ENCODE measurements around the gene TRNAU1AP. TPM values are rescaled to one million over a fixed set of nuclear protein-coding genes. Genes with fewer than 3 reads are reported as not detected.
A peak's percentile ranks its signal among the peaks of the same experiment; 100 is the strongest.
"Not testable (repeated sequence)": the region's sequence is repeated elsewhere in the genome, so short reads cannot be mapped to it uniquely, and the experiment has no call there.

TRNAU1AP gene
- total RNA-seq, 2 experiments from 2014 or later, result 69.3 to 70.6 TPM

DNA sequence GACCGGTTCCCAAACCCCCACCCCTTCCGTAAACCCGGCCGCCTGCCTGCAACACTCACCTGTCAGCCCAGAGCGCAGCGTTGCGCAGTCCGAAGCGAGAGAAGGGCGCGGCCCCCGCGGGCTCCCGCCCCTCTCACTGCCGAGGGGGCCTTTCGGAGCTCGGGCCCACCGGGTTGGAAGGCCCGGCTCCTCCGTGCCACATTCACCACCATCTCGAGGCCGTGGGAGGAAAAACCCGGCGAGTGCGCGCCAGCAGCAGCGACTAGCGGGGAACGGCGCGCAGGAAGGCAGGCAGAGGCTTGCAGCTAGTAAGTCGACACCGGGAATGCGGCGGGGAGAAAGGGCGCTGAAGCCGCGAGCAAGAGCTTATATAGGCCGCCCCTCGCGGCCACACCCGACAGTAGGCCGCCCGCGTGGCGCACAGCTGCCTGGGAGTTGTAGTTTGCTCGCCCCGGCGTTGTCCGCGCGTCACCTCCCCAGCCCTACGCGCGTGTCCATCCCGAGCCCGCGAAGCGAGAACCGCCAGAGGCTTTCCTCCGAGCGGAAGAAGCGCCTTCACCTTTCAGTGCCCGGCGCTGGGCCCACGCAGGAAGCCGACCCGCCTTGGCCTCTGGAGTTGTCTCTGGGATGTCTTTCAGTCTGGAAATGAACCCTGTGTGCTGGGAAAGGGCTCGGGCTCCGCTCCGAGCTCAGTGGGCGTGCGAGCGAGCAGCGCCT is 28.8 kb downstream of the TRNAU1AP start:
- peak overlapping the region; percentile 93 for H3K27ac Mint-ChIP-seq
- no peaks in the 10 kb centered on the region for H3K27me3 Mint-ChIP-seq
- no peaks in the 10 kb centered on the region for H3K9me3 Mint-ChIP-seq
- peaks cover 35% of the 10 kb centered on the region for H3K4me1 Mint-ChIP-seq
- peaks cover 42% of the 10 kb centered on the region for H3K36me3 Mint-ChIP-seq (ENCODE audit: low read depth)
- ChIA-PET POLR2A (interaction anchor here (0.6 to 2.4 kb wide), 14 partner anchors 11 to 333 kb away, joined by 3 to 22 read pairs (median 4); partner anchors contain the start of genes RAB42, RCC1, RNU11 and TAF12), CTCF (interaction anchor here (0.5 to 2.4 kb wide), 16 partner anchors 9 to 295 kb away, joined by 3 to 12 read pairs (median 4); partner anchors contain the start of genes RAB42, TRNAU1AP and YTHDF2)
- peak; percentile 94 for DNase-seq
- peak overlapping the region; percentile 84 for H3K4me3 Mint-ChIP-seq

DNA sequence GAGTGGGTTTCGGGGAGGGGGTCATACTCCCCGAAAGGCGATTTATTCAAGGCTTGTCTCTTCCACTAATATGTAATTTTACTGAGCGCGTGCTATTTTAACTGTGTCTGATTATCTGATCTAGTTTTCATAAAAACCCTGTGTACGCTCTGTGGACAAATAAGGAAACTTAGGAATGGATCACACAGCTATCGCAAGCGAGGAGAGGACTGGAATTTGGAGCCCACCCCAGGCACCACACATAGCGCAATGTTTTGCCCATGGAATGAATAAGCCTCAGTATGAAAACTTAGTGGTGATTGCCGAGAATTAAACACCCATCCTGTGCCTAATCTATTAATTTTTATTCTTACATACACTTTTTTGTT is 29.3 kb downstream of the TRNAU1AP start:
- Mint-ChIP-seq H3K4me3 (peak overlapping the region; percentile 84), H3K4me1 (peaks cover 35% of the 10 kb centered on the region), H3K27me3 (no peaks in the 10 kb centered on the region), H3K36me3 (ENCODE audit: low read depth) (peaks cover 39% of the 10 kb centered on the region), H3K9me3 (no peaks in the 10 kb centered on the region), H3K27ac (peak overlapping the region; percentile 93)
- DNase-seq, result no peak
- ChIA-PET CTCF (interaction anchor here (0.5 to 2.4 kb wide), 16 partner anchors 8 to 334 kb away, joined by 3 to 12 read pairs (median 4); partner anchors contain the start of genes RAB42, TRNAU1AP and YTHDF2), POLR2A (interaction anchor here (0.7 to 2.4 kb wide), 10 partner anchors 10 to 334 kb away, joined by 3 to 22 read pairs (median 4); partner anchors contain the start of genes RAB42, RCC1, RNU11 and TAF12)

DNA sequence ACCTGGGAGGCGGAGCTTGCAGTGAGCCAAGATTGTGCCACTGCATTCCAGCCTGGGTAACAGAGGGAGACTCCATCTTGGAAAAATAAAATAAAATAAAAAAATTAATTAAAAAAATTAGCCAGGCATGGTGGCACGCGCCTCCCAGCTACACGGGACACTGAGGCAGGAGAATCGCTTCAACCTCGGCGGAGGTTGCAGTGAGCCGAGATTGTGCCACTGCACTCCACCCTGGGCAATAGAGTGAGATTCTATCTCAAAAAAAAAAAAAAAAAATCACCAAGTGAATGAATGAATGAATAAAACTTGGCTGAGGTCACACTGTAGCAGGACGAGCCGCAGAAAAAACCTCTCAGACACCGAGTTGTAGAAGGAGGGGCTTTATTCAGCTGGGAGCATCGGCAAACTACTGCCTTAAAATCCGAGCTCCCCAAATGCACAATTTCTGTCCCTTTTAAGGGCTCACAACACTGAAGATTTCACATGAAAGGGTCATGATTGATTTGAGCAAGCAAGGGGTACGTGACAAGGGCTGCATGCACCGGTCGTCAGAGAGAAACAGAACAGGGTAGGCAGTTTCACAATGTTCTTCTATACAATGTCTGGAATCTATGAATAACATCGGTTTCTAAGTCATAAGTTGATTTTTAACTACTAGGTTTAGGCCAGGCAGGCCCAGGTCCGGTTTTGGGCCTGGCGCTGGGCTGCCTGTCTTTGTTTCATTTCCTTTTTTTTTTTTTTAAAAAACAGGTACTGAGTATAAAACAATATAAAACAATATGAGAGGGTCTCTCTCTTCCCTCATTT is 33.9 kb downstream of the TRNAU1AP start:
- CTCF ChIA-PET, result interaction anchor here (0.7 to 1.4 kb wide), 2 partner anchors 15 to 52 kb away, joined by 3 read pairs; no protein-coding TSS in a partner anchor
- H3K27ac Mint-ChIP-seq; H3K36me3 Mint-ChIP-seq (ENCODE audit: low read depth); H3K27me3 Mint-ChIP-seq; H3K4me3 Mint-ChIP-seq; DNase-seq; POLR2A ChIA-PET; H3K9me3 Mint-ChIP-seq: not testable (repeated sequence)
- H3K4me1 Mint-ChIP-seq, result peaks cover 10% of the 10 kb centered on the region

DNA sequence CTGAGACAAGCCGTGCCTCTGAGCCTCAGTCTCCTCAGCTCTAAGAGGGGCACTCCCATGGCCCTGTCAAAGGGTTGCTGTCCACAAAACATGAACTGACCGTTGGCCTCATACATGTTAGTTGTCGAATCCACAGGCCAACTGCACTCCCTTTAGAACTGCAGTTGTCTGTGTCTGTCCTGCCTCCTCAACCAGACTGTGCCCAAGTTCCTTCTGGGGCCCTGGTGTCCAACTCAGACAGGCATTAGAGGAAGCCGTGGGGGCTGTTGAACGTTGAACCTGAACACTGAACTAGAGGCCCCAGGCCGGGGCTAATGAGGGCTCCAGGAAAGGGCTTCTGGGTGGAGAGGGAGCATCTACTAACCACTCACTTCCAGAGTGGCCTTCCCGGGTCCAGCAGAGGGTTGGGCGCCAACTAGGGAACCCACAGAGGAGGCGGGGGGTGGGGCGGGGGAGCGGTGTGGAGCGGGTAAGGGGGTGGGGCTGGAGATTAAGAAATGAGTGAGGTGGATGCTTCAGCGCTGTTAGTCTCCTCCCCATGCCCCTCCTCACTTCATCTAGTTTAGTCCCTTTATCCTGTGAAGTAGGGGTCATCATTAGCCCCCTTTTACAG is 38.9 kb downstream of the TRNAU1AP start, which contains the start of gene RAB42:
Gene RAB42 (plus strand): TSS at position 558 of the 613 bp plus-strand sequence. CDS start 247 bp downstream, outside the sequence.
- H3K4me1 Mint-ChIP-seq, result peaks cover 8% of the 10 kb centered on the region
- peaks cover 2% of the 10 kb centered on the region for H3K36me3 Mint-ChIP-seq (ENCODE audit: low read depth)
- H3K27ac Mint-ChIP-seq, result peak within 1 kb of the TSS; percentile 62
- peak within 1 kb of the TSS; percentile 72 for H3K4me3 Mint-ChIP-seq
- no peaks in the 10 kb centered on the region for H3K9me3 Mint-ChIP-seq
- peaks cover 6% of the 10 kb centered on the region for H3K27me3 Mint-ChIP-seq
- no peak for DNase-seq
- ChIA-PET CTCF (interaction anchor here (0.6 to 0.8 kb wide), 2 partner anchors 10 to 19 kb away, joined by 3 read pairs; no protein-coding TSS in a partner anchor), POLR2A (interaction anchor here (1.4 kb wide), 1 partner anchor 10 kb away, joined by 4 read pairs; no protein-coding TSS in a partner anchor)

DNA sequence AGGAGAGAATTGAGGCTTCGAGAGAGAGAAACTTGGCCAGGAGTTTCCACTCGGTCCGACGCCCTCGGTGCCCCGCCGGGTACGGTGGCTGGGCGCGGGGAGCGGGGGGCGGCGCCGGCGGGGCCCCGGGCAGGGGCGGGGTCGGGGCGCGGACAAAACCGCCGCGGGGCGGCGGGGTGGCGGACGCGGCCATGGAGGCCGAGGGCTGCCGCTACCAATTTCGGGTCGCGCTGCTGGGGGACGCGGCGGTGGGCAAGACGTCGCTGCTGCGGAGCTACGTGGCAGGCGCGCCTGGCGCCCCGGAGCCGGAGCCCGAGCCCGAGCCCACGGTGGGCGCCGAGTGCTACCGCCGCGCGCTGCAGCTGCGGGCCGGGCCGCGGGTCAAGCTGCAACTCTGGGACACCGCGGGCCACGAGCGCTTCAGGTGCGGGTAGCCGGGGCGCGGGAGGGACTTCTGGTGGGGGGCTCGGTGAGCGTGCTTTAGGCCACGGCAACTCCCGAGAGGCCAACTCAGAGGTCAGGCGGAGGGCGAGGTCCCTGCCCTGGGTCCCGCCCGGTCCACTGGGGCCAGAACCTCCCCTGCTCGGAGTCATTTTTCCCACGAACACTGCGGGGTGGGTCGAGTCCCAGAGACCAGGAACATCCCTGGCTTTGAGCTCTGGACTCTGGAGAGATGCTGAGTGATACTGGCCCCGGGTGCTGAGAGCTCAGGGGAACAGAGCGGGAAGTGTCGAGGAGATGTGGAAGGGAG is 39.6 kb downstream of the TRNAU1AP start:
- ChIA-PET POLR2A (interaction anchor here (1.4 kb wide), 1 partner anchor 11 kb away, joined by 4 read pairs; no protein-coding TSS in a partner anchor), CTCF (interaction anchor here (0.6 to 0.8 kb wide), 4 partner anchors 10 to 19 kb away, joined by 3 to 4 read pairs (median 3); no protein-coding TSS in a partner anchor)
- peak overlapping the region; percentile 62 for H3K27ac Mint-ChIP-seq
- no peaks in the 10 kb centered on the region for H3K9me3 Mint-ChIP-seq
- H3K36me3 Mint-ChIP-seq (ENCODE audit: low read depth), result peaks cover 2% of the 10 kb centered on the region
- peaks cover 8% of the 10 kb centered on the region for H3K4me1 Mint-ChIP-seq
- no peak for DNase-seq
- peak overlapping the region; percentile 72 for H3K4me3 Mint-ChIP-seq
- H3K27me3 Mint-ChIP-seq, result peaks cover 6% of the 10 kb centered on the region

DNA sequence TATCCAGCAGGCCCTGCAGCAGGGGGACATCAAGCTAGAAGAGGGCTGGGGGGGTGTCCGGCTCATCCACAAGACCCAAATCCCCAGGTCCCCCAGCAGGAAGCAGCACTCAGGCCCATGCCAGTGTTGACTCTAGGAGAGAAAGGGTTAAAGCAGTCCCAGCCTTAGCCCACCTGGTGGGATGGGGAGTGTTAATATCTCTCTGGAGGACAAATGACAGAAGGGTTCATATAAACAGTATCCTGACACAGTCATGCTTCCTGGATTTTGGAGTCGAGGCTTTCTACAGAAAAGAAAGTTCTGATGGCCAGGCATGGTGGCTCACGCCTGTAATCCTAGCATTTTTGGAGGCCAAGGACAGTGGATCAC is 41.1 kb downstream of the TRNAU1AP start:
- H3K36me3 Mint-ChIP-seq (ENCODE audit: low read depth); H3K9me3 Mint-ChIP-seq; H3K4me3 Mint-ChIP-seq; CTCF ChIA-PET; DNase-seq; H3K27ac Mint-ChIP-seq; H3K27me3 Mint-ChIP-seq: not testable (repeated sequence)
- POLR2A ChIA-PET, result interaction anchor here (0.5 kb wide), 1 partner anchor 341 kb away, joined by 3 read pairs; no protein-coding TSS in a partner anchor
- peaks cover 11% of the 10 kb centered on the region for H3K4me1 Mint-ChIP-seq

DNA sequence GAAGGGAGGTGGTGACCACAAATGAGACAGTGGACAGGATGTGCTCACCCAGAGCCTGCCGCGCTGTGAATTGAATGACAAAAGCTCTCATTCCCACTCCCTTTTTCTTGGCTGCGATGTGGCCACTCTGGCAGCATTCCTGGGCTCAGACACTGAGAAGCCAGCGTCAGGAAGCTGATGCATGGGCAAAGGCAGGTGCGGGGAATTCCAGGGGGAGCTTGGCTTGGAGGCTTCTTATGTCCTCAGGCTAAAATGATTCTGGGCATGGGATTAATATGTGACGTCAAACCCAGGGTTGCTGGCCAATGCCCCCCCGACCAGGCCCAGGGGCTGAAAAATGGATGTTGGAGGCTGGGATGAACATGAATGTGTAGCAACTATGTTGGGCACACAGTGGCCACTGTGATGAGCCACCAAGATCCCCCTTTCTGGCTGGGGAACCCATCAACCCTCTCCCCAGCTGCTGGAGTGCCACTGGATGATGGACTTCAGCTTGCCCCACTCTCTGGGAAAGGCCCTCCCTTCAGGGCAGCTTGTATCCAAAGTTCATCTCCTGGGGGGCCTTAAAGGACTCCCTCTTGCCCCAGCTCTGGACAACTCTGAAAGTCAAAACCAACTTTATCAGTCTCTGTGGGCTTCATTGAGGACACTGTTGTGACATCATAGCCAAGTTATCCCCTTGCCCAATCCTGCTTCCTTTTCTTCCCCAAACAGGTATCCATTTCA is 42.0 kb downstream of the TRNAU1AP start:
- POLR2A ChIA-PET, result interaction anchor here (0.5 kb wide), 1 partner anchor 340 kb away, joined by 3 read pairs; no protein-coding TSS in a partner anchor
- H3K27ac Mint-ChIP-seq; H3K4me3 Mint-ChIP-seq; DNase-seq; H3K9me3 Mint-ChIP-seq; CTCF ChIA-PET; H3K36me3 Mint-ChIP-seq (ENCODE audit: low read depth); H3K27me3 Mint-ChIP-seq: not testable (repeated sequence)
- H3K4me1 Mint-ChIP-seq, result peaks cover 14% of the 10 kb centered on the region

DNA sequence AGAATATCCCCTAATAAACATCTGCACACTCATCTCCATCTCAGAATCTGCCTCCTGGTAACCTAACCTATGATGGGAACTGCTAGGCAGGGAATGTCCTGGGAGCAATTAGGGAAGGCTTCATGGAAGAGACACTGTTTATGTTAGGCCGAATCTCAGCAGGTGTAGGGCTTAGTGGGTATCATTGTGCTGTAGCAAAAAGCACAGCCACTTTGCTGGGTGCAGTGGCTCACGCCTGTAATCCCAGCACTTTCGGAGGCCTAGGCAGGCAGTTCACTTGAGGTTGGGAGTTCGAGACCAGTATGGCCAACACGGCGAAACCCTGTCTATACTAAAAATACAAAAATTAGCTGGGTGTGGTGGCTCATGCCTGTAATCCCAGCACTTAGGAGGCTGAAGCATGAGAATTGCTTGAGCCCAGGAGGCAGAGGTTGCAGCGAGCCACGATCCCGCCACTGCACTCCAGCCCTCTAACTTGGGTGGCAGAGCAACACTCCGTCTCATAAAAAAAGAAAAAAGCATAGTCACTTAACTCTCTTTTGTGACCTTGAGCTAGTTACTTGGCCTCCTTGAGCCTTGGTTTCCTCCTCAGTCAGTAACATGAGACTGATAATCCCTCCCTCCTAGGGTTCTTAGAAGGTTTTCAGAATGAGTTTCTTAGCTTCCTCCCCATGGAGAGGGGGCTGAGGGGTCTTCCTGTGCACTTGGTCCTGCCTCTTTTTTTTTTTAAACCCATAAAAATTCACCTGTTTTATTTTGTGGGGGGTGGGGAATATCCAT is 42.7 kb downstream of the TRNAU1AP start:
- Mint-ChIP-seq H3K36me3 (ENCODE audit: low read depth) (peaks cover 2% of the 10 kb centered on the region), H3K27me3 (peaks cover 6% of the 10 kb centered on the region), H3K9me3 (no peaks in the 10 kb centered on the region), H3K27ac (no peak overlapping the region), H3K4me3 (no peak overlapping the region), H3K4me1 (peaks cover 14% of the 10 kb centered on the region)
- ChIA-PET POLR2A (no interaction called here), CTCF (interaction anchor here (0.6 kb wide), 1 partner anchor 13 kb away, joined by 3 read pairs; no protein-coding TSS in a partner anchor)
- no peak for DNase-seq

DNA sequence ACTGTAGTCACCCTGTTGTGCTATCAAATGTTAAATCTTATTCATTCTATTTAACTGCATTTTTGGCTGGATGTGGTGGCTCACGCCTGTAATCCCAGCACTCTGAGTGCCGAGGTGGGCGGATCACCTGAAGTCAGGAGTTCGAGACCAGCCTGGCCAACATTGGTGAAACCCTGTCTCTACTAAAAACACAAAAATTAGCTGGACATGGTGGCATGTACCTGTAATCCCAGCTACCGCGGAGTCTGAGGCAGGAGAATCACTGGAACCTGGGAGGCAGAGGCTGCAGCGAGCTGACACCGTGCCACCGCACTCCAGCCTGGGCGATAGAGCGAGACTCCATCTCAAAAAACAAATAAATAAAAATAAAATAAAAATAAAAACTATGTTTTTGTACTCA is 43.4 kb downstream of the TRNAU1AP start:
- peaks cover 14% of the 10 kb centered on the region for H3K4me1 Mint-ChIP-seq
- POLR2A ChIA-PET; DNase-seq; H3K27me3 Mint-ChIP-seq; H3K9me3 Mint-ChIP-seq; H3K4me3 Mint-ChIP-seq; H3K36me3 Mint-ChIP-seq (ENCODE audit: low read depth); H3K27ac Mint-ChIP-seq: not testable (repeated sequence)
- CTCF ChIA-PET, result interaction anchor here (0.6 kb wide), 3 partner anchors 13 to 507 kb away, joined by 3 to 6 read pairs (median 5); no protein-coding TSS in a partner anchor

DNA sequence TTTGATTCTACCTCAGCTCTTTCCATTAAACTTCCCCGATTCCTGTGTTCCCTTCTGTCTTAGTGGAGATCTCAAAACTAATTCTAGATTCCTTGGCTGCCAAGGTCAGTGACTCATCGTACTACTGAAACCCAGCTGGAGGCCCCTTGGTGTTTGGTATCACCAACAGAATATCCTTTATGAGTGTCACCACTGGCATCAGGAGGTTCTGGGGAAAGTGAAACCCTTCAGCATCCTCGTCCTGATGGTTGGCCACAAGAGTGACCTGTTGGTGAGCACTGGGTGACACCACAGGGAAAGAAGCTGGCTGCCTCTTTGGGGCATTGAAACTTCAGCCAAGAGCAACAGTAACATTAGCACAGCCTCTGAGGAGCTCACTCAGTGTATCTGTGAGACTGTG is 48.8 kb downstream of the TRNAU1AP start:
- Mint-ChIP-seq H3K4me3 (no peak overlapping the region), H3K27me3 (no peaks in the 10 kb centered on the region), H3K9me3 (no peaks in the 10 kb centered on the region), H3K27ac (no peak overlapping the region), H3K4me1 (peaks cover 17% of the 10 kb centered on the region), H3K36me3 (ENCODE audit: low read depth) (peaks cover 4% of the 10 kb centered on the region)
- CTCF ChIA-PET, result interaction anchor here (0.9 to 2.1 kb wide), 7 partner anchors 9 to 242 kb away, joined by 3 to 9 read pairs (median 5); partner anchors contain the start of gene YTHDF2
- DNase-seq, result no peak
- POLR2A ChIA-PET, result no interaction called here
